Left renal pelvis (tissue), 4 donors: Measurements from ENCODE around the gene UBE2L3. TPM values are rescaled to one million over a fixed set of nuclear protein-coding genes. Genes with fewer than 3 reads are reported as not detected.
"Not testable (repeated sequence)": the region's sequence is repeated elsewhere in the genome, so short reads cannot be mapped to it uniquely, and the experiment has no call there.

Source experiments
- DNase-seq, 4 donors: peaks; one replicate each; pipeline ENCODE4 v3.0.0-alpha.2; 2013; ENCODE audit warnings: low read depth in 4 of 4, low spot score in 3 of 4
- polyA plus RNA-seq, 4 donors: library from polyadenylated mRNA; unstranded; fragments of 120-200 nt; gene quantifications; one replicate each; pipeline ENCODE4 v1.2.1, GENCODE V29; 2013; ENCODE audit not compliant: insufficient read length in 4 of 4

UBE2L3 gene
- polyA plus RNA-seq, 4 donors, result 48.7 to 63.8 (median 58.1) TPM

GRCh38 chr22:21642584-21643448 is 75.3 kb downstream of the UBE2L3 start:
- DNase-seq, result no peak

GRCh38 chr22:21643533-21644357 is 76.2 kb downstream of the UBE2L3 start:
- no peak for DNase-seq

- not testable (repeated sequence) for DNase-seq
Measured at GRCh38 chr22:21645513-21645912, 78.0 kb downstream of the UBE2L3 start.

GRCh38 chr22:21646608-21647590 is 79.4 kb downstream of the UBE2L3 start:
- DNase-seq, result no peak

GRCh38 chr22:21650280-21650679 is 82.8 kb downstream of the UBE2L3 start:
- no peak for DNase-seq

GRCh38 chr22:21650823-21651520 is 83.5 kb downstream of the UBE2L3 start:
- no peak for DNase-seq

GRCh38 chr22:21651521-21652009 is 84.1 kb downstream of the UBE2L3 start:
- no peak for DNase-seq

GRCh38 chr22:21652010-21652546 is 84.6 kb downstream of the UBE2L3 start:
- DNase-seq, result peak in 1 of 4 donors; percentile 76

- no peak for DNase-seq
Measured at GRCh38 chr22:21652547-21653545, 85.3 kb downstream of the UBE2L3 start.

GRCh38 chr22:21657020-21657359 is 89.5 kb downstream of the UBE2L3 start:
- no peak for DNase-seq

GRCh38 chr22:21657360-21658032 is 90.0 kb downstream of the UBE2L3 start:
- no peak for DNase-seq

- no peak for DNase-seq
Measured at GRCh38 chr22:21659864-21660525, 92.5 kb downstream of the UBE2L3 start.

- DNase-seq, result no peak
Measured at GRCh38 chr22:21660904-21661303, 93.4 kb downstream of the UBE2L3 start.

GRCh38 chr22:21661991-21662390 is 94.5 kb downstream of the UBE2L3 start:
- DNase-seq, result no peak

GRCh38 chr22:21663738-21664137 is 96.2 kb downstream of the UBE2L3 start:
- no peak for DNase-seq

GRCh38 chr22:21665047-21665851 is 97.7 kb downstream of the UBE2L3 start:
- DNase-seq, result no peak
